CD14-positive monocyte (primary cell): ENCODE measurements around the gene NHERF1. TPM values are rescaled to one million over a fixed set of nuclear protein-coding genes. Genes with fewer than 3 reads are reported as not detected.

Source experiments
- DNase-seq, 3 donors: peaks; one replicate each; pipeline ENCODE4 v3.0.0-alpha.2; 2011 to 2022
- H2AFZ ChIP-seq: 2 replicates; pipeline ENCODE4 v1.6.0; 2012; ENCODE audit warnings: mild to moderate bottlenecking, low read depth, low read length, inconsistent platforms; ENCODE audit not compliant: insufficient read depth, poor library complexity, severe bottlenecking
- H3K27ac ChIP-seq, 2 donors: 1 replicate in 1 of 2; 2 replicates in 1 of 2; pipeline ENCODE4 v1.5.1; 2012 to 2013; ENCODE audit warnings: low read length in 2 of 2, control low read depth in 1 of 2, inconsistent platforms in 1 of 2, low read depth in 1 of 2, mild to moderate bottlenecking in 1 of 2
- H3K27me3 ChIP-seq, 2 donors: one replicate each; pipeline versions ENCODE4 v1.6.0 to v1.6.1; 2011 to 2013; ENCODE audit warnings: low read length in 2 of 2; ENCODE audit not compliant: control insufficient read depth in 2 of 2, insufficient read depth in 2 of 2
- H3K36me3 ChIP-seq, 2 donors: replicated peaks in 1 of 2; 1 replicate in 1 of 2; 2 replicates in 1 of 2; pipeline versions ENCODE4 v1.5.1 to v1.6.1; 2012 to 2013; ENCODE audit warnings: low read length in 2 of 2, control low read depth in 1 of 2, inconsistent platforms in 1 of 2, mild to moderate bottlenecking in 1 of 2; ENCODE audit not compliant: insufficient read depth in 2 of 2, control insufficient read depth in 1 of 2
- H3K4me1 ChIP-seq, 2 donors: 1 replicate in 1 of 2; 2 replicates in 1 of 2; pipeline versions ENCODE4 v1.5.1 to v1.6.1; 2012 to 2013; ENCODE audit warnings: low read length in 2 of 2, control low read depth in 1 of 2, inconsistent platforms in 1 of 2, mild to moderate bottlenecking in 1 of 2, moderate library complexity in 1 of 2; ENCODE audit not compliant: insufficient read depth in 2 of 2, control insufficient read depth in 1 of 2
- H3K4me2 ChIP-seq: replicated peaks from 2 replicates; pipeline ENCODE3; 2012; ENCODE audit warnings: low read length, moderate library complexity, mild to moderate bottlenecking; ENCODE audit not compliant: poor library complexity, severe bottlenecking; ENCODE audit errors: extremely low read depth
- H3K4me3 ChIP-seq, 3 experiments: fragments of 200-600 bp in 1 of 3; sonication (generic) in 1 of 3; replicated peaks in 1 of 3; 1 replicate in 2 of 3; 2 replicates in 1 of 3; pipeline ENCODE4 v1.5.1; 2011 to 2013; ENCODE audit warnings: low read length in 3 of 3, mild to moderate bottlenecking in 3 of 3, control low read depth in 2 of 3, low read depth in 2 of 3, inconsistent platforms in 1 of 3, moderate library complexity in 1 of 3
- H3K79me2 ChIP-seq: 2 replicates; pipeline ENCODE4 v1.6.0; 2012; ENCODE audit warnings: mild to moderate bottlenecking, control low read depth, inconsistent platforms, low read length, moderate library complexity; ENCODE audit not compliant: insufficient read depth
- H3K9ac ChIP-seq: 2 replicates; pipeline ENCODE4 v1.6.0; 2017; ENCODE audit warnings: low read length, mild to moderate bottlenecking; ENCODE audit not compliant: insufficient read depth, poor library complexity, severe bottlenecking
- H3K9me3 ChIP-seq, 2 donors: replicated peaks in 1 of 2; 1 replicate in 1 of 2; 2 replicates in 1 of 2; pipeline versions ENCODE4 v1.5.1 to v1.6.1; 2012 to 2013; ENCODE audit warnings: low read length in 2 of 2, control low read depth in 1 of 2; ENCODE audit not compliant: control insufficient read depth in 1 of 2, insufficient read depth in 1 of 2
- H4K20me1 ChIP-seq: 2 replicates; pipeline ENCODE4 v1.6.0; 2012; ENCODE audit warnings: mild to moderate bottlenecking, low read length, control low read depth, moderate library complexity; ENCODE audit not compliant: insufficient read depth
- H3K27ac Mint-ChIP-seq, 7 donors: one replicate each; pipeline ENCODE4 v1.8.0; 2020; ENCODE audit warnings: mild to moderate bottlenecking in 7 of 7, mixed read lengths in 7 of 7, moderate library complexity in 6 of 7, inconsistent platforms in 2 of 7
- H3K27me3 Mint-ChIP-seq, 3 donors: one replicate each; pipeline ENCODE4 v1.8.0; 2021 to 2022; ENCODE audit warnings: low read depth in 3 of 3, mild to moderate bottlenecking in 3 of 3, mixed read lengths in 3 of 3, moderate library complexity in 3 of 3, inconsistent platforms in 1 of 3
- H3K36me3 Mint-ChIP-seq, 2 donors: one replicate each; pipeline ENCODE4 v1.8.0; 2020; ENCODE audit warnings: mixed read lengths in 2 of 2, inconsistent platforms in 1 of 2, mild to moderate bottlenecking in 1 of 2
- H3K4me1 Mint-ChIP-seq: one replicate; pipeline ENCODE4 v1.8.0; 2020; ENCODE audit warnings: mild to moderate bottlenecking, mixed read lengths
- H3K4me3 Mint-ChIP-seq, 2 donors: one replicate each; pipeline ENCODE4 v1.8.0; 2020; ENCODE audit warnings: mild to moderate bottlenecking in 2 of 2, mixed read lengths in 2 of 2, moderate library complexity in 1 of 2
- H3K9me3 Mint-ChIP-seq, 7 donors: one replicate each; pipeline ENCODE4 v1.8.0; 2020 to 2022; ENCODE audit warnings: mixed read lengths in 7 of 7, mild to moderate bottlenecking in 6 of 7, moderate library complexity in 6 of 7, inconsistent platforms in 2 of 7
- WGBS: methylation state at CpG from one replicate; pipeline ENCODE4 v1.1.5; 2013; ENCODE audit warnings: missing lambda C conversion rate; ENCODE audit not compliant: insufficient coverage; 5-methylcytosine and 5-hydroxymethylcytosine counted together
- intact Hi-C, 2 donors: fragments of 100-400 bp; cut with micrococcal nuclease; formaldehyde crosslinking; loops; one replicate each; pipeline versions ENCODE4 v1.15.0 to v1.15.1; 2023
- polyA plus RNA-seq, 3 donors: library from polyadenylated mRNA; depleted of rRNA in 1 of 3; unstranded in 2 of 3; stranded (reverse) in 1 of 3; fragments of 300-500 nt in 2 of 3; fragments of >200 nt in 1 of 3; fragmentation: Illumina TruSeq in 2 of 3; gene quantifications; 1 replicate in 2 of 3; 2 replicates in 1 of 3; pipeline ENCODE4 v1.2.3, GENCODE V29; 2012 to 2021
- TF ChIP-seq, protein P1 (sequence below): fragments of 200-600 bp; IDR thresholded peaks from one replicate; pipeline ENCODE4 v1.8.0; 2022; ENCODE audit warnings: antibody characterized with exemption, mild to moderate bottlenecking

The NHERF1 gene
- polyA plus RNA-seq, 3 donors = 79.5 to 149 (median 131) TPM

DNA sequence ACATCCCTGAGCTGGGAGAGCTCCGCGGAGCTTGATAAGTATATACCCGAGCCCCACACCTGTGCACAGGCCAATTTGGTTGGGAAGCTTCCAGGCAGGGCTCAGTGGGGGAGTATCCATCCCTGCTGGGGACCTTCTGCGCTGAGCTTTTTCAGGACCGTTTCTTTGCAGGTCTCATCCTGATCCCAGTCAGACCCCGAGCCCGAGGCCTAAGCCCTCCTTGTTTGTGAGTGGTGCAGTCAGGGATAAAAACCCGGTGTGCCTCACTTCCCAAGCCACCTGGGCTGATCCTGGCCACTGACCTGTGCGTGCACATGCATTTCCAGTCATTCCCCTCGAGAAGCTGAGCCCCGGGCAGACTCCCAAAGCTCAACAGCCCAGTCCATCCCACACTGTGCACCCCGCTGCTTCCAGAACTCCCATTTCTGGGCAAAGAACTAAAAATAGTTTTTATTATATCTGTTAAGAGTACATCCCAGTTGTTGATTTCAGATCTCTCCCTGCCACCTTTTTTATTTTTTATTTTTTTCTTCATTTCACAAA, 55.0 kb downstream of the NHERF1 start:
- intact Hi-C loops = no loop called here
- H3K36me3 Mint-ChIP-seq = peaks cover 87 to 93% of the 10 kb centered on the region in 2 donors
- H3K4me1 Mint-ChIP-seq = peaks cover 19% of the 10 kb centered on the region
- Histone ChIP-seq H3K4me1 (peaks cover 14 to 19% of the 10 kb centered on the region in 2 donors), H4K20me1 (peaks cover 61% of the 10 kb centered on the region), H3K27me3 (no peaks in the 10 kb centered on the region), H3K9me3 (no peaks in the 10 kb centered on the region), H3K9ac (no peak overlapping the region), H3K27ac (no peak overlapping the region), H3K36me3 (peaks cover 64 to 82% of the 10 kb centered on the region in 2 donors), H3K4me3 (no peak overlapping the region), H3K4me2 (no peak overlapping the region), H2AFZ (no peak overlapping the region), H3K79me2 (peaks cover 4% of the 10 kb centered on the region)
- no peaks in the 10 kb centered on the region for H3K9me3 Mint-ChIP-seq
- DNase-seq = no peak
- no peak overlapping the region for H3K4me3 Mint-ChIP-seq
- WGBS = 97% methylated on average over 6 of the region's 12 CpGs
- TF ChIP-seq, protein P1, sequence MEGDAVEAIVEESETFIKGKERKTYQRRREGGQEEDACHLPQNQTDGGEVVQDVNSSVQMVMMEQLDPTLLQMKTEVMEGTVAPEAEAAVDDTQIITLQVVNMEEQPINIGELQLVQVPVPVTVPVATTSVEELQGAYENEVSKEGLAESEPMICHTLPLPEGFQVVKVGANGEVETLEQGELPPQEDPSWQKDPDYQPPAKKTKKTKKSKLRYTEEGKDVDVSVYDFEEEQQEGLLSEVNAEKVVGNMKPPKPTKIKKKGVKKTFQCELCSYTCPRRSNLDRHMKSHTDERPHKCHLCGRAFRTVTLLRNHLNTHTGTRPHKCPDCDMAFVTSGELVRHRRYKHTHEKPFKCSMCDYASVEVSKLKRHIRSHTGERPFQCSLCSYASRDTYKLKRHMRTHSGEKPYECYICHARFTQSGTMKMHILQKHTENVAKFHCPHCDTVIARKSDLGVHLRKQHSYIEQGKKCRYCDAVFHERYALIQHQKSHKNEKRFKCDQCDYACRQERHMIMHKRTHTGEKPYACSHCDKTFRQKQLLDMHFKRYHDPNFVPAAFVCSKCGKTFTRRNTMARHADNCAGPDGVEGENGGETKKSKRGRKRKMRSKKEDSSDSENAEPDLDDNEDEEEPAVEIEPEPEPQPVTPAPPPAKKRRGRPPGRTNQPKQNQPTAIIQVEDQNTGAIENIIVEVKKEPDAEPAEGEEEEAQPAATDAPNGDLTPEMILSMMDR = no peak
- peaks cover 2 to 6% (median 6%) of the 10 kb centered on the region in 3 donors for H3K27me3 Mint-ChIP-seq
- H3K27ac Mint-ChIP-seq = no peak overlapping the region

DNA sequence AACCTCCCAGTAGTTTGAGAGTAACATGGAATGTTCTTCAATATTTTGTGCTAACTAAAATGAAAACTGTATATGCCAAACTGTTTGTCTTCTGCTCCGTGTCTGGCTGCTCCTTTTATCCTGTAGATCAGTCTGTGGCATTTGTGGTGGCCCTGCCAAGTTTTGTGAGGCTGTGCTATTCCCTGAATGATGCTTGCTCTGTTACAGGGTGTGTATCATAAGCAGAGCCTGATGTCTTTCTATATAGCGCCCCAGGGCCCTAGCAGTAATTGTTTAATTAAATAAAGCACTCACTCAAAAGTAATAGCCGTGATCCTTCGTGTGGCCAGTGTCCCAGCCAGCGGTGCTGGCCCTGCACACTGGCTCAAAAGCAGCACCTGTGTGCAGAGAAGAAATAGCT, 55.5 kb downstream of the NHERF1 start:
- TF ChIP-seq, protein P1 = no peak
- WGBS = 100% methylated on average over 4 of the region's 5 CpGs
- H2AFZ ChIP-seq = no peak overlapping the region
- Mint-ChIP-seq H3K4me3 (no peak overlapping the region), H3K27me3 (peaks cover 2 to 6% (median 6%) of the 10 kb centered on the region in 3 donors), H3K9me3 (no peaks in the 10 kb centered on the region), H3K36me3 (peaks cover 83 to 88% of the 10 kb centered on the region in 2 donors), H3K4me1 (peaks cover 25% of the 10 kb centered on the region), H3K27ac (no peak overlapping the region)
- H4K20me1 ChIP-seq = peaks cover 64% of the 10 kb centered on the region
- H3K4me2 ChIP-seq = no peak overlapping the region
- no peak overlapping the region for H3K27ac ChIP-seq
- intact Hi-C loops = no loop called here
- H3K27me3 ChIP-seq = no peaks in the 10 kb centered on the region
- peaks cover 60 to 77% of the 10 kb centered on the region in 2 donors for H3K36me3 ChIP-seq
- H3K9me3 ChIP-seq = no peaks in the 10 kb centered on the region
- no peak overlapping the region for H3K9ac ChIP-seq
- no peak overlapping the region for H3K4me3 ChIP-seq
- H3K4me1 ChIP-seq = peaks cover 19 to 24% of the 10 kb centered on the region in 2 donors
- DNase-seq = no peak
- H3K79me2 ChIP-seq = peaks cover 5% of the 10 kb centered on the region
